GM23248 (cell line): ENCODE results near the gene FRYL. TPM values are rescaled to one million over a fixed set of nuclear protein-coding genes. Genes with fewer than 3 reads are reported as not detected.

ENCODE experiments used
- DNase-seq: peaks from one replicate; pipeline ENCODE4 v3.0.0-alpha.2; 2015
- H2AFZ ChIP-seq: fragments of 200-600 bp; sonication (generic); 2 replicates; pipeline ENCODE4 v1.6.1; 2016; ENCODE audit warnings: antibody characterized with exemption
- H3F3A ChIP-seq: fragments of 200-600 bp; sonication (generic); 2 replicates; pipeline ENCODE4 v1.6.1; 2016; ENCODE audit warnings: mild to moderate bottlenecking, antibody characterized with exemption, mixed run types; ENCODE audit not compliant: insufficient read depth
- H3K27ac ChIP-seq: fragments of 200-600 bp; sonication (generic); 2 replicates; pipeline ENCODE4 v1.5.1; 2016; ENCODE audit warnings: mild to moderate bottlenecking
- H3K27me3 ChIP-seq: fragments of 200-600 bp; sonication (generic); replicated peaks from 2 replicates; pipeline ENCODE4 v1.6.1; 2016; ENCODE audit warnings: mild to moderate bottlenecking; ENCODE audit not compliant: insufficient read depth
- H3K36me3 ChIP-seq: fragments of 200-600 bp; sonication (generic); 2 replicates; pipeline ENCODE4 v1.6.1; 2016; ENCODE audit warnings: low read depth, mild to moderate bottlenecking
- H3K4me1 ChIP-seq: fragments of 200-600 bp; sonication (generic); 2 replicates; pipeline ENCODE4 v1.6.1; 2016; ENCODE audit warnings: mild to moderate bottlenecking; ENCODE audit not compliant: insufficient read depth
- H3K4me2 ChIP-seq: fragments of 200-600 bp; sonication (generic); one replicate; pipeline ENCODE4 v1.6.1; 2016; ENCODE audit warnings: mild to moderate bottlenecking; ENCODE audit not compliant: unreplicated experiment
- H3K4me3 ChIP-seq: fragments of 200-600 bp; sonication (generic); 2 replicates; pipeline ENCODE4 v1.5.1; 2016; ENCODE audit warnings: mild to moderate bottlenecking
- H3K79me2 ChIP-seq: fragments of 200-600 bp; sonication (generic); 2 replicates; pipeline ENCODE4 v1.6.1; 2016; ENCODE audit warnings: mild to moderate bottlenecking; ENCODE audit not compliant: insufficient read depth
- H3K9ac ChIP-seq: fragments of 200-600 bp; sonication (generic); 2 replicates; pipeline ENCODE4 v1.6.1; 2016; ENCODE audit warnings: mild to moderate bottlenecking
- H3K9me2 ChIP-seq: fragments of 200-600 bp; sonication (generic); 2 replicates; pipeline ENCODE4 v1.6.1; 2016; ENCODE audit warnings: mixed run types, mild to moderate bottlenecking, moderate library complexity; ENCODE audit not compliant: insufficient read depth
- H3K9me3 ChIP-seq: fragments of 200-600 bp; sonication (generic); one replicate; pipeline ENCODE4 v1.6.1; 2017; ENCODE audit warnings: low read depth
- H4K20me1 ChIP-seq: fragments of 200-600 bp; sonication (generic); 2 replicates; pipeline ENCODE4 v1.6.0; 2016; ENCODE audit not compliant: insufficient read depth
- EZH2 ChIP-seq: fragments of 200-600 bp; sonication (generic); IDR thresholded peaks from 2 replicates; pipeline ENCODE4 v1.6.1; 2018; ENCODE audit warnings: antibody characterized with exemption, mild to moderate bottlenecking; ENCODE audit not compliant: insufficient read depth, poor library complexity, severe bottlenecking
- EZH2phosphoT487 ChIP-seq: fragments of 200-600 bp; sonication (generic); IDR thresholded peaks from 2 replicates; pipeline ENCODE4 v1.6.1; 2018; ENCODE audit warnings: antibody characterized with exemption, moderate library complexity, mild to moderate bottlenecking, low read depth; ENCODE audit not compliant: insufficient read depth
- WGBS, 2 experiments: methylation state at CpG; one replicate each; pipeline ENCODE4 v1.1.6; 2015 to 2017; ENCODE audit warnings: low lambda C conversion rate in 2 of 2, low coverage in 1 of 2; ENCODE audit errors: missing lambda C conversion rate in 2 of 2; 5-methylcytosine and 5-hydroxymethylcytosine counted together
- in situ Hi-C: fragments of 300-500 bp; cut with MboI; formaldehyde crosslinking; loops from 2 replicates; pipeline ENCODE4 v1.15.0; 2020
- polyA plus RNA-seq: library from polyadenylated mRNA; unstranded; fragments of >200 nt; fragmentation: Nextera tagmentation; extraction: Ambion mirVana; gene quantifications from 2 replicates; pipeline ENCODE4 v1.2.1, GENCODE V29; 2016
- total RNA-seq: library from RNA; depleted of rRNA; stranded (reverse); fragments of >200 nt; shearing (Covaris generic); gene quantifications from 2 replicates; pipeline ENCODE4 v1.2.3, GENCODE V29; 2014

Gene FRYL
- total and polyA plus RNA-seq, 2 experiments from 2014 or later, result 16.6 to 28.4 TPM

GRCh38 chr4:48710446-48711209, 69.5 kb downstream of the FRYL start:
- Histone ChIP-seq H3K27me3 (no peaks in the 10 kb centered on the region), H3F3A (0 out of 2 replicates have a peak, but pooled peaks cover 13% of the 10 kb centered on the region), H3K9ac (no peak overlapping the region), H3K4me1 (peaks cover 16% of the 10 kb centered on the region), H3K9me2 (no peaks in the 10 kb centered on the region), H3K4me3 (no peak overlapping the region), H2AFZ (no peak overlapping the region), H3K9me3 (no peaks in the 10 kb centered on the region), H3K27ac (no peak overlapping the region), H3K79me2 (peaks cover 80% of the 10 kb centered on the region), H4K20me1 (no peaks in the 10 kb centered on the region), H3K4me2 (no peak overlapping the region), H3K36me3 (peaks cover 10% of the 10 kb centered on the region; the same call in 1 of the 2 replicates)
- no peak for TF ChIP-seq EZH2
- TF ChIP-seq EZH2phosphoT487, result no peak
- in situ Hi-C loops, result no loop called here
- WGBS, 2 experiments, result 86 to 92% methylated on average over 8 of the region's 8 CpGs
- peak; percentile 43 for DNase-seq

GRCh38 chr4:48709901-48710300, 70.2 kb downstream of the FRYL start:
- Histone ChIP-seq H2AFZ (no peak overlapping the region), H3K36me3 (peaks cover 10% of the 10 kb centered on the region; the same call in 1 of the 2 replicates), H3K27ac (no peak overlapping the region), H3K4me1 (peaks cover 16% of the 10 kb centered on the region), H3K9me3 (no peaks in the 10 kb centered on the region), H3K9me2 (no peaks in the 10 kb centered on the region), H3K4me2 (no peak overlapping the region), H3K27me3 (no peaks in the 10 kb centered on the region), H3F3A (0 out of 2 replicates have a peak, but pooled peaks cover 13% of the 10 kb centered on the region), H3K79me2 (peaks cover 82% of the 10 kb centered on the region), H3K9ac (no peak overlapping the region), H4K20me1 (no peaks in the 10 kb centered on the region), H3K4me3 (no peak overlapping the region)
- 57 to 61% methylated on average over 1 of the region's 1 CpG for WGBS, 2 experiments
- DNase-seq, result no peak
- TF ChIP-seq EZH2phosphoT487 (no peak), EZH2 (no peak)
- in situ Hi-C loops, result no loop called here

GRCh38 chr4:48708610-48709009, 71.5 kb downstream of the FRYL start:
- no peak for TF ChIP-seq EZH2
- TF ChIP-seq EZH2phosphoT487, result no peak
- Histone ChIP-seq H3K9me3 (no peaks in the 10 kb centered on the region), H3K27me3 (no peaks in the 10 kb centered on the region), H3F3A (0 out of 2 replicates have a peak, but pooled peaks cover 13% of the 10 kb centered on the region), H3K9me2 (no peaks in the 10 kb centered on the region), H3K36me3 (peaks cover 10% of the 10 kb centered on the region; the same call in 1 of the 2 replicates), H3K4me3 (no peak overlapping the region), H2AFZ (no peak overlapping the region), H3K9ac (no peak overlapping the region), H3K79me2 (peaks cover 90% of the 10 kb centered on the region), H3K4me2 (no peak overlapping the region), H4K20me1 (no peaks in the 10 kb centered on the region), H3K27ac (no peak overlapping the region), H3K4me1 (peaks cover 16% of the 10 kb centered on the region)
- DNase-seq, result no peak
- in situ Hi-C loops, result no loop called here
- 97 to 99% methylated on average over 7 of the region's 7 CpGs for WGBS, 2 experiments

DNA sequence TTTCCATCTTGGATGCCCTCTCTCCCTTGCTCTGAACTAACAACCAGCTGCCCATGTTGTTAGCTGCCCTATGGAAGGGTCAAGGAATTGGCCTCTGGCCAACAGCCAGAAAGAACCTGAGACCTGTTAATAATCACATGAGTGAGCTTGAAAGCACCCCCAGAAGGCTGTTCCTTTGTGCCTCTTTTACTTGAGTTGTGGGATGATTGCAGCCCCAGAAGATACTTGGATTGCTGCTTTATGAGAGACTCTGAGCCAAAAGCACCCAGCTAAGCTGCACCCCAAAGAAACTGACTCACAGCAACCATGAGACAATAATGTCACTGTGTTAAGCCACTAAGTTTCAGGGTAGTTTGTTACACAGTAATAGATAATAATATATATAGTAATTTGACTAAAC, 73.3 kb downstream of the FRYL start:
- Histone ChIP-seq H4K20me1 (no peaks in the 10 kb centered on the region), H3K36me3 (peaks cover 10% of the 10 kb centered on the region; the same call in 1 of the 2 replicates), H3K4me2 (no peak overlapping the region), H3K9ac (no peak overlapping the region), H3K9me2 (no peaks in the 10 kb centered on the region), H2AFZ (no peak overlapping the region), H3K79me2 (peaks cover 89% of the 10 kb centered on the region), H3K27me3 (no peaks in the 10 kb centered on the region), H3K4me3 (no peak overlapping the region), H3F3A (0 out of 2 replicates have a peak, but pooled peaks cover 13% of the 10 kb centered on the region), H3K4me1 (peaks cover 16% of the 10 kb centered on the region), H3K9me3 (no peaks in the 10 kb centered on the region), H3K27ac (no peak overlapping the region)
- in situ Hi-C loops, result no loop called here
- no peak for TF ChIP-seq EZH2phosphoT487
- no peak for TF ChIP-seq EZH2
- DNase-seq, result peak; percentile 35

GRCh38 chr4:48705609-48706008, 74.5 kb downstream of the FRYL start:
- 100% methylated on average over 3 of the region's 3 CpGs for WGBS, 2 experiments
- Histone ChIP-seq H3K27me3 (no peaks in the 10 kb centered on the region), H3K4me1 (peaks cover 25% of the 10 kb centered on the region), H2AFZ (no peak overlapping the region), H3K9ac (no peak overlapping the region), H3K9me3 (no peaks in the 10 kb centered on the region), H3K4me3 (no peak overlapping the region), H3K9me2 (no peaks in the 10 kb centered on the region), H3K79me2 (peaks cover 93% of the 10 kb centered on the region), H3K27ac (no peak overlapping the region), H4K20me1 (no peaks in the 10 kb centered on the region), H3K4me2 (no peak overlapping the region), H3K36me3 (peaks cover 10% of the 10 kb centered on the region; the same call in 1 of the 2 replicates), H3F3A (peaks cover 15% of the 10 kb centered on the region; the same call in 1 of the 2 replicates)
- in situ Hi-C loops, result no loop called here
- TF ChIP-seq EZH2phosphoT487 (no peak), EZH2 (no peak)
- no peak for DNase-seq
